ACC112 (cell line): Measurements from ENCODE around the gene JUNB.

Experiments
- H2AFZ ChIP-seq: fragments of 200-600 bp; sonication (generic); one replicate; pipeline ENCODE4 v1.6.0; 2017; ENCODE audit warnings: antibody characterized with exemption, low read length; ENCODE audit not compliant: unreplicated experiment
- H3K27ac ChIP-seq: fragments of 200-600 bp; sonication (generic); 2 replicates; pipeline ENCODE4 v1.5.1; 2014; ENCODE audit warnings: low read depth, mild to moderate bottlenecking, antibody characterized with exemption, low read length, moderate library complexity
- H3K27me3 ChIP-seq: fragments of 200-600 bp; sonication (generic); 2 replicates; pipeline ENCODE4 v1.6.1; 2014; ENCODE audit warnings: mild to moderate bottlenecking, antibody characterized with exemption, low read length, moderate library complexity, mixed read lengths; ENCODE audit not compliant: insufficient read depth
- H3K36me3 ChIP-seq: fragments of 200-600 bp; sonication (generic); 2 replicates; pipeline ENCODE4 v1.6.1; 2016; ENCODE audit warnings: mild to moderate bottlenecking, antibody characterized with exemption, low read length, moderate library complexity, mixed read lengths; ENCODE audit not compliant: insufficient read depth
- H3K4me1 ChIP-seq: fragments of 200-600 bp; sonication (generic); one replicate; pipeline ENCODE4 v1.6.1; 2016; ENCODE audit warnings: low read length, mixed read lengths; ENCODE audit not compliant: insufficient read depth, unreplicated experiment, control insufficient read depth
- H3K4me3 ChIP-seq: fragments of 200-600 bp; sonication (generic); 2 replicates; pipeline ENCODE4 v1.5.1; 2014; ENCODE audit warnings: mild to moderate bottlenecking, low read depth, low read length
- H3K79me2 ChIP-seq: fragments of 200-600 bp; sonication (generic); one replicate; pipeline ENCODE4 v1.6.0; 2016; ENCODE audit warnings: low read length; ENCODE audit not compliant: control insufficient read depth, unreplicated experiment, insufficient read depth

Gene JUNB

DNA sequence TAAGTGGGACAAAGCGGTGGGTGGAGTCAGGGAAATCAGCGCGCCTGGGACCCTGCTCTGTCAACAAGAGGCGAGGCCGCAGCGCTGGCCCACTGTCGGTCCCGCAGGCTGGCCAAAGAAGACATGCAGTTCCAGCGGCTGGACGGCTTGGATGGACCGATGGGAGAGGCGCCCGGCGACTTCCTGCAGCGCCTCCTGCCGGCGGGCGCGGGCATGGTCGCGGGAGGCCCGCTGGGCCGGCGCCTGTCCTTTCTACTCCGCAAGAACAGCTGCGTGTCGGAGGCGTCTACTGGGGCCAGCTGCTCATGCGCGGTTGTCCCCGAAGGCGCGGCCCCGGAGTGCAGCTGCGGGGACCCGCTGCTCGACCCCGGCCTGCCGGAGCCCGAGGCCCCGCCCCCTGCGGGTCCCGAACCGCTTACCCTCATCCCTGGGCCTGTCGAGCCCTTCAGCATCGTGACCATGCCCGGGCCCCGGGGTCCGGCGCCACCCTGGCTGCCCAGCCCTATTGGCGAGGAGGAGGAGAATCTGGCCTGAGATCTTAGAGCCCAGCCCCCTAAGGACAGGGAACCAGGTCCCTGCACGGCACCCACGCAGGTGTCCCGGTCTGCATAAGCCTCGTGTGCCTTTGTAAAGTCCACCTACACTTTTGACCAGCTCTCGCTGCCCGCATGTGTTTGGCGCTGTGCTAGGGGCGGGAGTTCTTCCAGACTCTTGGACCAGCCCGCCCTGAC is 33.6 kb upstream of the JUNB start:
- H3K4me1 ChIP-seq: no peaks in the 10 kb centered on the region
- H3K27me3 ChIP-seq: no peaks in the 10 kb centered on the region
- H3K36me3 ChIP-seq: no peaks in the 10 kb centered on the region
- no peak overlapping the region for H3K27ac ChIP-seq
- peak overlapping the region; percentile 85 for H2AFZ ChIP-seq
- peak overlapping the region; percentile 67 for H3K4me3 ChIP-seq
- H3K79me2 ChIP-seq: no peaks in the 10 kb centered on the region

DNA sequence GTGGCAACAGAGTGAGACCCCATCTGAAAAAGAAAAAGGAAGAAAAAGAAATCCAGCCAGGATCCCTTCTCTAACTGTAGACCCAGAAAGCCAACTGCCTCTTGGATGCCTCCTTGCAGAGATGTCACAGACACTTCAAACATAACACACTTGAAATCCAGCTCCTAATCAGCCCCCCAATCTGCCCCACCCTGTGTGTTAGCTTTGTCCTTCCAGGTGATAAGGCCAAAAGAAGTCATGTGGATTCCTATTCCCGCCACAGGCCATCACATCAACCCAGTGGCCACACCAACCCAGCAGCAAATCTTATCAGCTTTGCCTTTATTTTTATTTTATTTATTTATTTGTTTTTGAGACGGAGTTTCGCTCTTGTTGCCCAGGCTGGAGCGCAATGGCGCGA is 31.6 kb upstream of the JUNB start:
- H3K4me3 ChIP-seq: no peak overlapping the region
- H3K27ac ChIP-seq: no peak overlapping the region

DNA sequence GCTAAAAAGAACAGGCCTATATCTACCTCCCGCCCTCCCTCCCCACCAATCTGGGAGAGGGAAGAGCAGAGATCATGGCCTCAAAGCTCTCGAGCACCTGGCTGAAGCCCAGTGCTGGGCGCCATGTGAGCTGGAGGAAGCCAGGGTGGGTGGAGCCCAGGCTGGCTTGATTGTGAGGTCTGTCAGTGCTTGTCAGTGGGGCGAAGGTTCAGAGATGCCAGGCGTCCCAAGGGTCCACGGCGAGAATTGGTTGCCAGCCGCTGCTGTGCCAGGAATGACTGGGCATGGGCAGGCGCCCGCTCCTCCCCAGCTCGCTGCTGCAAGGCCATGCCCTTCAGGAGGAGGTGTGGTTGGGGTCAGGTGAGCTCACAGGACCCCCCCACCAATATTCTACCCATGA is 28.2 kb upstream of the JUNB start:
- Histone ChIP-seq H2AFZ (no peak overlapping the region), H3K27me3 (no peaks in the 10 kb centered on the region), H3K4me3 (no peak overlapping the region), H3K79me2 (no peaks in the 10 kb centered on the region), H3K4me1 (no peaks in the 10 kb centered on the region), H3K36me3 (no peaks in the 10 kb centered on the region), H3K27ac (no peak overlapping the region)

More for the DNA sequence above, 31.6 kb upstream of the JUNB start:
- H3K79me2 ChIP-seq: no peaks in the 10 kb centered on the region
- no peaks in the 10 kb centered on the region for H3K36me3 ChIP-seq
- H3K4me1 ChIP-seq: no peaks in the 10 kb centered on the region
- H2AFZ ChIP-seq: no peak overlapping the region
- H3K27me3 ChIP-seq: no peaks in the 10 kb centered on the region

DNA sequence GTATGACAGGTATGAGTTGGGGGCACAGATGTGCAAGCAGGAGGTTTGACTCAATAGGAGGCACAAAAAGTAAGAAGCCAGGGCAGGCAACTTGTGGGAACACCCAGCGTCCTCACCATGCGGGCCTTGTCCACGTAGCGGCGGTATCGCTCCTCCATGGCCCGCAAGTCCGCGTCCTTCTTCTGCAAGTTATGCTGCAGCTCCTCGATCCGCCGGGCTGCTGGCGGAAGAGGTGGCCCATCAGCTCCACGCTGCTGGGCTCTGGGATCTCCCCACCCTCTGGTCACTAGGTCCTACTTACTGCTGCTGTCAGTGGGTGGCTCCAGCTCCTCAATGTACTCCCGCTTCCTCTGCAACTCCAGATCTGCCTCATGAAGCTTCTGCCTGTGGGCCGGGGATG is 26.6 kb upstream of the JUNB start:
- H3K27ac ChIP-seq: no peak overlapping the region
- H3K4me3 ChIP-seq: no peak overlapping the region
- no peaks in the 10 kb centered on the region for H3K36me3 ChIP-seq

DNA sequence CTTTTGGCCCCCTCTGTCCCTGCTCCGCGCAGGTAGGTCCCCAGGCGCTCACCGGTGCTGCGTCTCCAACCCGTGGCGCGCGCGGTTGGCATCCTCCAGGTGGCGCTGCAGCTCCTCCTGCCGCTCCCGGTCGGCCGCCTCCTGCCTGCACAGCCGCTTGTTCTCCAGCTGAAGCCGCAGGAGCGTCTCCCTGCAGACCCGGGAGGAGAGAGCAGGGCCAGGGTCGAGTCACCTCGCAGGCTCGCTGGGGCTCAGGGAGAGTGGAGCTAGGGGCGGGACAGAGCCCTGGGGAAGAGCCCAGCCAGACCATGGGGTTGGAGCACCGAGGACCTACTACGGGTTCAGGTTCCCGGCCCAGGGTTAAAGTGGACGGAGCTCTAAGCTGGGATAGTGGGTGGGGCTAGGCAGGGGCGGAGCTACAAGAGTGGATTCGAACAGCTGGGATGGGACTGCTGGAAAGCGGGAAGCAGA is 25.2 kb upstream of the JUNB start:
- Histone ChIP-seq H2AFZ (no peak overlapping the region), H3K27ac (no peak overlapping the region), H3K27me3 (no peaks in the 10 kb centered on the region), H3K4me3 (peak overlapping the region; percentile 58), H3K79me2 (no peaks in the 10 kb centered on the region), H3K4me1 (no peaks in the 10 kb centered on the region), H3K36me3 (no peaks in the 10 kb centered on the region)

More for the DNA sequence above, 26.6 kb upstream of the JUNB start:
- H3K79me2 ChIP-seq: no peaks in the 10 kb centered on the region
- no peaks in the 10 kb centered on the region for H3K4me1 ChIP-seq
- no peaks in the 10 kb centered on the region for H3K27me3 ChIP-seq
- no peak overlapping the region for H2AFZ ChIP-seq

DNA sequence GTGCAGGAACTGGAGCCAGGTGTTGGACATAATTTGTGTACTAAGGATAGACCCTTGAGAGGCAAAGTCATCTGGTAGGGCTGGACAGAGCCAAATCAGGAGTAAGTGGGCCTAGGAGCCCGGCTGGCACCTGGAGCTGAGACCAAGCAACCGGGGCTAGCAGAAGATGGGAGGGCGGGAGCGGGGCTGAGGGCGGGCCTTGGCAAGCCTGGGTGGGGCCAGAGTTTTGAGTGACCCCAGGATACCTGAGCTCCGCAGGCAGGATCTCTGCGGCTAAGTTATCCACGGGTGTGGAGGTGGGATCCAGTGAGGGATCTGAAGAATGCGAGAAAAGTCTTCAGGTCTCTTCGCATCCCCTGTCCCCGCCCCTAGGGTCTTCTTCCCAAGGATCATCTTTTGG is 24.1 kb upstream of the JUNB start:
- Histone ChIP-seq H3K27me3 (no peaks in the 10 kb centered on the region), H3K4me1 (no peaks in the 10 kb centered on the region), H3K79me2 (no peaks in the 10 kb centered on the region), H3K36me3 (no peaks in the 10 kb centered on the region), H2AFZ (no peak overlapping the region), H3K27ac (no peak overlapping the region), H3K4me3 (no peak overlapping the region)

DNA sequence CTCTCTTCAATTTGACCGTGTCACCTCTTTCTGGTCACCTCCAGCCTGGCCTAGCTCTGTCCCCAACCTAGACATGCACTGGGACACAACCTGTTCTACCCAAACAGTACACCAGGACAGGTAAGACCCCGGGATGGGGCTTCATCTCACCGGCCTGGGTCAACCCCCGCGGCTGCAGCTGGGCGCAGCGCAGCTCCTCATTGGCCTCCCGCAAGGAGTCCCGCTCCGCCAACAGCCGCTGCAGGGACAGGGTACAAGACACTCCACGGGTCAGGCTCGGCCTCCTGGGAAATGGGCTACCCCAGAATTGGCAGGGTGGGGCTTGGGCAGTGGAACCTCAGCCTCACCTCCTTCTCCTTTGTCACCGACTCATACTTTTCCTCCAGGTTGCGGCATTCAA is 23.6 kb upstream of the JUNB start:
- no peak overlapping the region for H3K4me3 ChIP-seq
- no peaks in the 10 kb centered on the region for H3K4me1 ChIP-seq
- no peak overlapping the region for H3K27ac ChIP-seq
- no peak overlapping the region for H2AFZ ChIP-seq
- no peaks in the 10 kb centered on the region for H3K27me3 ChIP-seq
- H3K79me2 ChIP-seq: no peaks in the 10 kb centered on the region
- H3K36me3 ChIP-seq: no peaks in the 10 kb centered on the region

DNA sequence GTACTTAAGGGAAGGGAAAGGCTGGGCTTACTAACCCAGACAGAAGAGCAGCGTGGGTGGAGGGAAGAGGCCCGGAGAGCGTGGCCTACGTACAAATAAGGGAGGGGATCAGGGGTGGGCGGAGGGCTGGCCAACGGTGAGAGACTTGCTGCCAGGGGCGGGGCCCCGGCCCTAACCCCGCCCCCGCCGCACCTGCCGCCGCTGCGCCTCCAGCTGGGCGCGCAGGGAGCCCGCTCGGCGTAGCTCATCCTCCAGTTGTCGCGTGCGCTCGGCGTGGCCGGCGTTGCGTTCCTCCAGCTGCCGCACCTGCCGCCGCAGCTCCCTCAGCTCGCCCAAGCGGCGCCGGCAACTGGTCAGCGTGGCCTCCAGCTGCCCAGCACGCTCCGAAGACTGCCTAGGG is 21.6 kb upstream of the JUNB start:
- peaks cover 7% of the 10 kb centered on the region for H3K4me1 ChIP-seq
- no peaks in the 10 kb centered on the region for H3K27me3 ChIP-seq
- no peaks in the 10 kb centered on the region for H3K79me2 ChIP-seq
- H2AFZ ChIP-seq: no peak overlapping the region
- no peak overlapping the region for H3K4me3 ChIP-seq
- no peak overlapping the region for H3K27ac ChIP-seq
- H3K36me3 ChIP-seq: no peaks in the 10 kb centered on the region

DNA sequence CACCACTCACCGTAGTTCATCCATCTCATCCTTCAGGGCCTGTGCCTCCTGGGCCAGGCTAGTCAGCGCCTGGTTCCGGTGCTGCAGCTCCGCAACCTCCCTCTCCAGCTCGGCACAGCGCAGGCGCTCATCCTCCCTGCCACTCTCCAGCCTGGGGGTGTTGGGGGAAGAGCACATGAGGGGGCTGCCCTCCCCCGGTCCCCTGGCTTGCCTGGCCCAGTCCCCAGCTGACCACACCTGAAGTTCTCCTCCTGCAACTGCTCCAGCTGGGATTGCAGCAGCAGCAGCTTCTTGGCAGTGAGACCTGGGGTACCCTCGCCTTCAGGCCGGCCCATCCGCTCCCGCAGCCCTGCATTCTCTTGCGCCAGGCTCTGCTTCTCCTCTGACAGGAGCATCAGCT is 20.4 kb upstream of the JUNB start:
- Histone ChIP-seq H2AFZ (no peak overlapping the region), H3K79me2 (no peaks in the 10 kb centered on the region), H3K27me3 (no peaks in the 10 kb centered on the region), H3K4me3 (no peak overlapping the region), H3K36me3 (no peaks in the 10 kb centered on the region), H3K4me1 (peaks cover 7% of the 10 kb centered on the region), H3K27ac (no peak overlapping the region)

DNA sequence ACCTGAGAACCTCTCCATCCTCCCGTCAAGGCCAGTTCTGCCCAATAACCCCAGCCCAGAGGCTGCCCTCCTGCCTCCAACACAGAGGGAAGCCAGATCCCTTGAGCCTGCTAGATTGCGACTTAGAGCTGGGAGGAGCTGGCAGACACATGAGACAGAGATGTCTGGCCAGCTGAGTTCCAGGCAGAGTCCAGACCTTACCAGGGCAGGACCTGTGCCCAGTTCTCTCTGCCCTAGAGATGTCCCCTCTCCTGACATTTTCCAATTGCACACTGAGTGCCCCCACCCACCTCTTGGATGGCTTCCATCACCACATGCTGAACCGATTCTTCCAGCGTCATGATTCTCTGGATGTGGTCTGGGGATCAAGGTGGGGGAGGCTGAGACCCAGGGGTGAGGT is 19.0 kb upstream of the JUNB start:
- Histone ChIP-seq H3K27ac (no peak overlapping the region), H3K27me3 (no peaks in the 10 kb centered on the region), H3K4me1 (peaks cover 7% of the 10 kb centered on the region), H3K36me3 (no peaks in the 10 kb centered on the region), H3K79me2 (no peaks in the 10 kb centered on the region), H2AFZ (no peak overlapping the region), H3K4me3 (no peak overlapping the region)

DNA sequence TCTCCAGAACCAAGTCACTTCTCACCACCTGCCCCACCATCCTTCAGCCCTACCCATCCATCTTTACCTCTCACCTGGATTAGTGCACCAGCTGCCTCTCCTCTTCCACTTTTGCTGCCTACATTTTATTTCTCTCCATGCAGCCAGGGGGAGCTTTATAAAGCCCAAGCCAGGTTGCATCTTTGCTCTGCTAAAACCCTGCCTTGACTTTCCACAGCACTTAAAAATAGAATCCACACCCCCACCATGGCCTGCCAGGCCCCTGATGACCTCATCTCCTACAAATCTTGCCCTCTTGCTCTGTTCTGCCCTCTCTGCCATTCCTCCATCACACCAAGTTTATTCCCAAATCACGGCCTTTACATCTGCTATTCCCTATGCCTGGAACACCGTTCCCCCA is 17.7 kb upstream of the JUNB start:
- Histone ChIP-seq H3K27ac (no peak overlapping the region), H3K79me2 (no peaks in the 10 kb centered on the region), H3K4me3 (no peak overlapping the region), H3K4me1 (peaks cover 10% of the 10 kb centered on the region), H2AFZ (no peak overlapping the region), H3K36me3 (no peaks in the 10 kb centered on the region), H3K27me3 (no peaks in the 10 kb centered on the region)
